NAMALWA (cell line): ENCODE results near the gene PDSS1.
"Not testable (repeated sequence)": the region's sequence is repeated elsewhere in the genome, so short reads cannot be mapped to it uniquely, and the experiment has no call there.

ENCODE experiments used
- DNase-seq: peaks from one replicate; pipeline ENCODE4 v3.0.0-alpha.2; 2015; ENCODE audit warnings: low spot score

PDSS1 gene

GRCh38 chr10:26697163-26697921, at the start of gene PDSS1:
Gene PDSS1, plus strand, starts transcription at chr10:26697701. Its CDS starts 11 bp downstream, at chr10:26697712.
- peak; percentile 68 for DNase-seq

DNA sequence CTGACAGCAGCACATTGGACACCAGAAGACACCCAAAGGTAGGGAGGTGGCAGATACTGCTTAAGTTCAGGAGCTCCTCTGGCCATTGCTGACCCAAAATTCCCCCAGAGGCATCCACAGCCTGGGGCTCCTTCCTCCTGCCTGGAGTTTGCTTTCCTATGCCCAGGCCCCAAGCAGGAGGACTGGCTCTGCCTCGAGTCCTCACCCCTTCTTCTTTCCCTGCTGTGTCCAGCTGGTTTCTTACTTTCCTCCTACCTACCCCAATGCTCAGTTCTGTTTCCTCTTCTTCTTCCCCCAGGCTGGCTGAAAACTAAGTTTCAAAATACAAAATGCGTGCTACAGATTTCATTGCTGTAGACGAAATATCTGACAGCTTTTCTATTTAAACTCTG, 49.3 kb upstream of the PDSS1 start:
- DNase-seq, result not testable (repeated sequence)

- DNase-seq, result no peak
Observed at GRCh38 chr10:26650406-26650805, 47.1 kb upstream of the PDSS1 start.

- DNase-seq, result not testable (repeated sequence)
Observed at GRCh38 chr10:26651476-26651875, 46.0 kb upstream of the PDSS1 start.

DNA sequence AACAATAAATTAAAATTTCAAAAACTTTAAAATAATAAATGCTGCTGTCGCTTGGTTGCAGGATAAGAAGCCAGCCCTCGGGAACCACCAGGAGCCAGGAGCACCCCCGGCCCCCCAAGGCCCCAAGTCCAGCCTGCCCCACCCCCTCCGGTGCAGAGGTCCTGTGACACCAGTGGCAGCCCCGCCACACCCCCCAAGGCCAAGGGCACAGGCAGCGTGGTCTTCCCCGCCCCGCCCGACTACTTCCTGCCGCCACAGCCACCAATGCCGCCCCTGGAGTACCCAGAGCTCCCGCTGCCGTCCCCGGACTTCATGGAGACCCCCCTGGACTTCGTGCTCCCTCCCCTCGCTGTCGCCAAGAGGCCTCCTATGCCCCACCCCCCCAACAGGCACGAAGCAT, 44.5 kb upstream of the PDSS1 start:
- no peak for DNase-seq

GRCh38 chr10:26655746-26656145, 41.8 kb upstream of the PDSS1 start:
- DNase-seq, result no peak

GRCh38 chr10:26662864-26663263, 34.6 kb upstream of the PDSS1 start:
- no peak for DNase-seq

DNA sequence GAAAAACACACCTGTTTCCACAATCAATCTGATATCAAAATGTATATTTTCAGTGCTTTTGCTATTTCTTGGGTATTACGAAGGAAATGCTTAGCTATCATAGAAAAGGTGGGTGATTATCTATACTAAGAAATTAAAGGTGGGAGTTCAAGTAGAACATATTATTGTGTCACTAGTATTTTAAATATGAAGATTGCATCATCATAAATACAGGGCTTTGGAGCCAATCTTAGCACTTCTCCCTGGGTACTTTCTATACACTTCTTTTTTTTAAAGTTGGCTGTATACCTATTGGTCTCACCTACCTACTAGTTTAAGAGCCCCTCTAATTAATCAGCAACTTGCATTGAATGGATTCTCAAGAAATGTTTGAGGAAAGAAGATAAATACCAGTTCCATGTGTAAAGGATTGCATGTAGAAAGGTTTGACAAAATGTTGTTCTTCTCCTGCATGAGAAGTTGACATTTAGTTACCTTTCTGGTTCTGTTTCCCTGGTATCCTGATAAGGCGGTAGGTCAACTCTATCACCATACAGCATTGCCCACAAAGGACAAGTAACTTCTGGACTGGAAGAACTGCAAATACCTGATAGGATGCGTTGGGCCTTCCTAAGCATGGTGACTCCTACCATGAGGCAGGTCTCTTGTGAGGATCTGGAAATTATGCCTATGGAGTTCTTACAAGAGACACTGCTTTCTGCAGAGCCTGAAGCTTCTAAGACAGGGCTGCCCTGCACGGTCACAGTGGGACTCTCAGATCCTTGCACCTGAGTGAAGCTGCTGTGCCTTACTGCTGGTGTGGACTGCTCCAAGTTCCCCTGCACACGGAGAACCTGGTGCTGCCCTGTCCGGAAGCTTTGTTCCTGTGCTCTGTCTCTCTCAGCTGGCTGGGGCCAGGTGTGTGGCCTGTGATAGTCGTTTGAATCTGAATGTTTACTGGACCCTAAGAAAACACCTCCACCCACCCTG, 32.1 kb upstream of the PDSS1 start:
- no peak for DNase-seq

GRCh38 chr10:26675873-26676257, 21.6 kb upstream of the PDSS1 start:
- no peak for DNase-seq

DNA sequence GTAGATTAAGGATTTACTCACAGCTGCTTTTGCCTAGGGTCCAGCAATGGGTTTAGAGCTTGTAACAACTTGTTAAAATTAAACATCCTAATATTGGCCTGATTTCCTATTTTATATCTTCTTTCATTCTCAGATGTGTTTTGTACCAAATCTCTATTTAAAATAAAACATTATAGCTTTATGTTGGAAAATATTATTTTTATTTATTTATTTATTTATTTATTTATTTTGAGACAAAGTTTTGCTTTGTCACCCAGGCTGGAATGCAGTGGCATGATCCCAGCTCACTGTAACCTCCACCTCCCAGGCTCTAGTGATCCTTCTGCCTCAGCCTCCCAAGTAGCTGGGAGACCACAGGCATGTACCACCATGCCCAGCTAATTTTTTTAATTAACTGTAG, 17.9 kb upstream of the PDSS1 start:
- no peak for DNase-seq

DNA sequence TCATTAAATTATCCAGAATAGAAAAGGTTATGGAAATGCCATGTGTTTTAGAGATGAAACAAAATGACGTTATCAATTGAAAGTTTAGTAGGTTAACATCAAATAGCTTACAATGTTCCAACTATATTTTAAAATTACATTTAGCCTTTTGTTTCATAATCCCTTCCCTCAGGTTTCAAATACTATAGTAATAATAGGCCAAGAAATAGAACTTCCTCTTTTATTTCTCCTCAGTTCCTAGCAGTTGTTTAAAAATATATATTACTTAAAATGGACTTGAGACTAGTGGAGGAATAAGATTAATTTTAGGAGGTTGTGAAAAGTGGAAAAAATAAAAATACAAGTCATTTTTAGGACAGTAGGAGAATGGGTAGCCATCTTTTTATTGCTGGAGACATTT, 16.4 kb upstream of the PDSS1 start:
- DNase-seq, result no peak

DNA sequence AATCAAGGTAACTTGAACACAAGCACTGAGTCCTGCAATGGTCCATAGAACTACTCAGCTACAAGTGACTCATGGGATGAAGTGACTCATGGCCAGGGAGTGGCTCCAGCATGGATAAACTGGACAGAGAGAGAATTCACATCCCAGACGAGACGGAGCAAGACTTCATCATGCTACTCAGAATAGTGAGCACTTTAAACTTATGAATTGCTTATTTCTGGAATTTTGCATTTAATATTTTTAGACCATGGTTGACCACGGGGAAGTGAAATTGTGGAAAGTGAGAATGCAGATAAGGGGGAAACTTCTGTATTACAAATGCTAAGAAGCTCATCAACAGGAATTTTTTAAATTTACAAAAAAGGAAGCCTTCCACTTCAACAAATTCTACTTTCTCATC, 15.5 kb upstream of the PDSS1 start:
- not testable (repeated sequence) for DNase-seq

DNA sequence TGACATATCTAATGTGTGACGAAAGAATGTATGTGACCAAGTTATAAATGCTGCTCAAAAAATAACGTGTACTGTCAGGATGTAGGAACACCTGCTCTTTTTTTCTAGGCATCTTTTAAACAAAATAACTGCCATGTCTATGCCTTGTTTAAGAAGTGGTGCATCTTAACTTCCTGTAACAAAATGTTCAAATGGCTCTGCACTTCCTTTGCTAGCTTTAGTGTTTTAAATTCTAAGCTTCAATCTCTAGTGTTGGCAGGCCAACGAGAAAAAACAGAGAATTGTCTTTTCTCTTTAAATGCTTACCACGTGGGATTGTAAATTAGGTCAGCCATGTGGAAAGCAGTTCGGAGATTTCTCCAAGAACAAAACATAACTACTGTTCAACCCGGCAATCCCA, 14.6 kb upstream of the PDSS1 start:
- DNase-seq, result no peak

GRCh38 chr10:26684667-26685264, 12.7 kb upstream of the PDSS1 start:
- peak; percentile 87 for DNase-seq

DNA sequence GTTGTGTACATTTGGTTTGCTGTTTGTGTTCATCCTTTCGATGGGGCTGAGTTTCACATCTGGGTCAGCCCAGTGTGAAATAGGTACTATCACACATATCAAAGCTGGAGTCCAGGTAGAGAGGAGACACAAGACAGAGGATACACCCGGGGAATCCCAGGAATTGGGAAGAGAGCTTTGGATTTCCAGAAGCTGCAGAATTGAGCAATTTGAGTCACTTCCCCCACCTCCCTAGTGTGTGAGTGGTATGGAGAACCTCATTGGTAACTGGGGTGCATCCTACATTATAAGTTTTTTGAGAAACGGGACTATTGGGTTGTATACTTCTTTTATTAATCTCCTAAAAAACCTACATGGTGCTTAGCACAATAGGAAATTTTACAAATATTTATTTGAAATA, 12.1 kb upstream of the PDSS1 start:
- no peak for DNase-seq

GRCh38 chr10:26689399-26689798, 8.1 kb upstream of the PDSS1 start:
- DNase-seq, result no peak

- no peak for DNase-seq
Observed at GRCh38 chr10:26690731-26691475, 6.6 kb upstream of the PDSS1 start.

DNA sequence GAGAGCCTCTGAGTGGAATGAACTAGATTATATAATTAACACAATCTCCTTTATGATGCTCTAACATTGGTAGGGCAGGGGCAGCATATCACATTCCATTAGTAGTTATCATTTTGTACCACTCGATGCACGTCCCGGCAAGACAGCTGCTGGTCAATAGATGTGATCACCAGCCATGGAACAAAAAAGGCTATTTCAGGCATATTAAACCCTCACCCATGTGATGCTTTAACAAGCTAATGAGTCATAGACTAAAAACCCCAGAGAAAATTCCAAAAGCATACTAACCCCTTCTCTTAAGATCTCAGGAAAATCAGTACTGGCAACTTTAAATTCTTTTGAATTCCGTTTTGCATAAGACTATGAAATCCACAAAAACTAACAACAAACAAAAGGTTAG, 3.0 kb upstream of the PDSS1 start:
- DNase-seq, result not testable (repeated sequence)

GRCh38 chr10:26696786-26697162, 727 bp upstream of the PDSS1 start:
- DNase-seq, result no peak

DNA sequence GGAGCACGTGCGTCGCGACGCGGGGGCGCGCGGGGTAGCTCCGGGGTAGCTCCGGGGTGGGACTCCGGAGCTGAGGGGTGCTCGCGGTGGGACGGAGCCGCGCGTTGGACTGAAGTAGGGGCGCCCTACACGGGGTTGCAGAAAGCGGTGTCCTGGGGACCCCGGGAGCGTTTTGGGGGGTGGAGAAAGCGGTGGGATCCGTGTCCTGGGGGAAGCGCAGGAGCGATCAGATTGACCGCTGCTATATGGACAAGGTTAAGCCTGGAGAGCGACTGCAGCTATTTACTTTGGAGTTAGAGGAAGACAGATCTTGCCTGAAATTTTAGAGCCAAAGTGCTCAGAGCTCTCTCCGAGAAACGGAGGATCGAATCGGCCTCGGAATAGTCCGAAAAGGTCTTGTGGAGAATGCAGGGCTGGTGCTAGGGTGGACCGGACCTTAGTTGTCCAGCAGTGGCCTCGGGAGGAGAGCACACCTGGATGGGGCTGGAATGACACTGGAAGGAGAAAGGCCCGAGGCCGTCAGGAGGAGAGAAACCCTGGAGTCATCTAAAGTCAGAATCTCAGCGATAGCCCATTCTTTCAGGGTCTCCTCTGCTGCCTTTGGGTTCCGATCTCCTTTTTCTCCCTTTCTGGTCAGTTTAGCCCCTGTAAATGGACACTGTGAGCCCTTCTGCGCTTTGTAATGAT, 564 bp downstream of the PDSS1 start:
- DNase-seq, result peak; percentile 32

GRCh38 chr10:26698909-26699308, 1.4 kb downstream of the PDSS1 start:
- no peak for DNase-seq
